Neural crest cell (in vitro differentiated cells): ENCODE results near the gene ZFPL1. TPM values are rescaled to one million over a fixed set of nuclear protein-coding genes. Genes with fewer than 3 reads are reported as not detected.

ENCODE experiments used
- DNase-seq: peaks from one replicate; pipeline ENCODE4 v3.0.0; 2021; ENCODE audit warnings: low read depth, mixed read lengths, low spot score
- H3K27ac Mint-ChIP-seq: one replicate; pipeline ENCODE4 v1.8.0; 2021; ENCODE audit warnings: mild to moderate bottlenecking, mixed read lengths; ENCODE audit not compliant: unreplicated experiment
- H3K27me3 Mint-ChIP-seq: 2 replicates; pipeline ENCODE4 v1.8.0; 2021; ENCODE audit warnings: low read depth, mild to moderate bottlenecking, mixed read lengths
- H3K36me3 Mint-ChIP-seq: 2 replicates; pipeline ENCODE4 v1.8.0; 2021; ENCODE audit warnings: low read depth, mild to moderate bottlenecking, mixed read lengths
- H3K4me1 Mint-ChIP-seq: 2 replicates; pipeline ENCODE4 v1.8.0; 2021; ENCODE audit warnings: mixed read lengths
- H3K4me3 Mint-ChIP-seq: one replicate; pipeline ENCODE4 v1.8.0; 2021; ENCODE audit warnings: mild to moderate bottlenecking, mixed read lengths
- H3K9me3 Mint-ChIP-seq: 2 replicates; pipeline ENCODE4 v1.8.0; 2021; ENCODE audit warnings: mixed read lengths
- CTCF ChIP-seq: fragments of 200-600 bp; sonication (generic); conservative IDR thresholded peaks from 2 replicates; pipeline ENCODE4 v1.5.0; 2021; ENCODE audit warnings: antibody characterized with exemption, mild to moderate bottlenecking
- total RNA-seq: library from RNA; stranded (reverse); gene quantifications from 2 replicates; pipeline ENCODE4 v1.2.1, GENCODE V29; 2021

The ZFPL1 gene
- total RNA-seq, 1 donor from 2014 or later: 35.7 TPM

- peak overlapping the region; percentile 99 for H3K4me3 Mint-ChIP-seq
- H3K27me3 Mint-ChIP-seq: peaks cover 12% of the 10 kb centered on the region
- H3K4me1 Mint-ChIP-seq: peaks cover 35% of the 10 kb centered on the region
- H3K9me3 Mint-ChIP-seq: no peaks in the 10 kb centered on the region
- TF ChIP-seq CTCF: peak; percentile 92
- peaks cover 3% of the 10 kb centered on the region for H3K36me3 Mint-ChIP-seq
- H3K27ac Mint-ChIP-seq: no peak overlapping the region
- peak; percentile 65 for DNase-seq
These were observed 28.7 kb downstream of the ZFPL1 start for GRCh38 chr11:65112546-65113360.

GRCh38 chr11:65113361-65113756 is 29.3 kb downstream of the ZFPL1 start:
- no peak for DNase-seq
- no peak overlapping the region for H3K27ac Mint-ChIP-seq
- peaks cover 38% of the 10 kb centered on the region for H3K4me1 Mint-ChIP-seq
- peak overlapping the region; percentile 99 for H3K4me3 Mint-ChIP-seq
- no peaks in the 10 kb centered on the region for H3K9me3 Mint-ChIP-seq
- peaks cover 14% of the 10 kb centered on the region for H3K27me3 Mint-ChIP-seq
- peaks cover 6% of the 10 kb centered on the region for H3K36me3 Mint-ChIP-seq
- no peak for TF ChIP-seq CTCF

GRCh38 chr11:65113839-65114238 is 29.8 kb downstream of the ZFPL1 start:
- no peak for TF ChIP-seq CTCF
- peaks cover 43% of the 10 kb centered on the region for H3K4me1 Mint-ChIP-seq
- DNase-seq: no peak
- H3K9me3 Mint-ChIP-seq: no peaks in the 10 kb centered on the region
- H3K27me3 Mint-ChIP-seq: peaks cover 14% of the 10 kb centered on the region
- peaks cover 6% of the 10 kb centered on the region for H3K36me3 Mint-ChIP-seq
- H3K27ac Mint-ChIP-seq: no peak overlapping the region
- H3K4me3 Mint-ChIP-seq: peak overlapping the region; percentile 99

- Mint-ChIP-seq H3K9me3 (no peaks in the 10 kb centered on the region), H3K4me1 (peaks cover 46% of the 10 kb centered on the region), H3K36me3 (peaks cover 6% of the 10 kb centered on the region), H3K27me3 (peaks cover 14% of the 10 kb centered on the region), H3K4me3 (peak overlapping the region; percentile 99), H3K27ac (no peak overlapping the region)
- no peak for TF ChIP-seq CTCF
- no peak for DNase-seq
These were observed 30.6 kb downstream of the ZFPL1 start for GRCh38 chr11:65114538-65115171.

GRCh38 chr11:65115361-65116082 is 31.5 kb downstream of the ZFPL1 start:
- Mint-ChIP-seq H3K4me3 (peak overlapping the region; percentile 99), H3K27me3 (peaks cover 14% of the 10 kb centered on the region), H3K36me3 (peaks cover 6% of the 10 kb centered on the region), H3K4me1 (peaks cover 47% of the 10 kb centered on the region), H3K27ac (no peak overlapping the region), H3K9me3 (no peaks in the 10 kb centered on the region)
- TF ChIP-seq CTCF: no peak
- DNase-seq: no peak
